ENCODE data around the gene TMEM26. TPM values are rescaled to one million over a fixed set of nuclear protein-coding genes. Genes with fewer than 3 reads are reported as not detected.

The TMEM26 gene
- total and polyA plus RNA-seq, 9 of the 15 experiments (the other 6 are each of a cell fraction or from before 2014, with no cell fraction given): not detected

- TF ChIP-seq GABPA (tag; conservative IDR thresholded peaks at IDR 0.05; ENCODE audit: low read depth): no peak
- no peak for TF ChIP-seq KDM2B (CRISPR knock-in tag; IDR thresholded peaks at IDR 0.05)
Observed at GRCh38 chr10:61451357-61451756, 1.8 kb downstream of the TMEM26 start (continued).

- Histone ChIP-seq H3K4me2 (ENCODE audit: insufficient read depth, low read length) (no peak overlapping the region), H3K9me1 (ENCODE audit: control insufficient read depth, insufficient read depth, low read length) (no peaks in the 10 kb centered on the region), H3K9me3 (replicated peaks; ENCODE audit: control insufficient read depth, insufficient read depth, low read depth, low read length) (no peaks in the 10 kb centered on the region), H3K79me2 (ENCODE audit: control insufficient read depth, insufficient read depth, low read length) (no peaks in the 10 kb centered on the region), H3K27me3 (ENCODE audit: control insufficient read depth in 2 of 2, insufficient read depth in 2 of 2, low read length in 2 of 2) (peaks cover 0 to 11% of the 10 kb centered on the region in 2 experiments; a peak in 2 of 5 replicates), H2AFZ (ENCODE audit: low read depth, low read length) (no peak overlapping the region), H4K20me1 (replicated peaks; ENCODE audit: control insufficient read depth, insufficient read depth, low read length) (no peaks in the 10 kb centered on the region), H3K4me3 (no peak overlapping the region), H3K4me1 (replicated peaks in 1 of 2; ENCODE audit: control insufficient read depth in 2 of 2, insufficient read depth in 2 of 2, low read length in 2 of 2) (peaks cover 0 to 10% of the 10 kb centered on the region in 2 experiments; a peak in 1 of 5 replicates), H3K9ac (ENCODE audit: insufficient read depth in 1 of 2, low read depth in 2 of 2, low read length in 2 of 2) (no peak overlapping the region), H3K27ac (ENCODE audit: extremely low read depth, low read depth, low read length) (no peak overlapping the region), H3K36me3 (ENCODE audit: control insufficient read depth, insufficient read depth, low read length) (no peaks in the 10 kb centered on the region)
- FAIRE-seq (no peak), ATAC-seq (no peak), DNase-seq (ENCODE audit: extremely low read depth in 1 of 4, low spot score in 3 of 4) (no peak)
- BruUV-seq (replicated peaks): no TSS peak
- CTCF ChIA-PET (ENCODE audit: low intra/inter-chr PET ratio): no interaction called here
- no peak for TF ChIP-seq HMBOX1 (IDR thresholded peaks at IDR 0.05)
- POLR2A ChIA-PET: no interaction called here
- 8% methylated on average over 5 of the region's 5 CpGs for WGBS (ENCODE audit: insufficient coverage, low coverage, missing lambda C conversion rate)
- intact Hi-C loops (cut with micrococcal nuclease) (no loop called here), in situ Hi-C loops (cut with MboI) (no loop called here)
Observed at GRCh38 chr10:61448841-61449600, 4.2 kb downstream of the TMEM26 start.
